ENCODE results near the gene QSOX2.

GRCh38 chr9:136200424-136200823, 45.2 kb downstream of the QSOX2 start:
- TF ChIP-seq CTCF (conservative IDR thresholded peaks at IDR 0.05; ENCODE audit: low read length) (no peak), EZH2phosphoT487 (IDR thresholded peaks at IDR 0.05; ENCODE audit: borderline replicate concordance, low read depth, low read length) (no peak)
